IMR-90 (cell line): ENCODE measurements around the gene MMP23B. TPM values are rescaled to one million over a fixed set of nuclear protein-coding genes. Genes with fewer than 3 reads are reported as not detected.
"Not testable (repeated sequence)": the region's sequence is repeated elsewhere in the genome, so short reads cannot be mapped to it uniquely, and the experiment has no call there.

ENCODE experiments used
- ATAC-seq: fragments of 200-7000 bp; cut with Tn5 transposase; 2 replicates; pipeline ENCODE4 v1.9.1; 2020; ENCODE audit warnings: low read depth, mild to moderate bottlenecking, moderate library complexity
- BruUV-seq: library from RNA; stranded (reverse); fragments of 400-500 nt; replicated peaks from 2 replicates; lab custom pipeline; 2021; lab: Mats Ljungman, UMichigan
- CTCF ChIA-PET: fragments of 300-600 bp; formaldehyde crosslinking; extraction: SDS; loops from one replicate; lab custom pipeline; 2021; ENCODE audit warnings: antibody characterized with exemption; lab: Yijun Ruan, JAX
- POLR2A ChIA-PET: fragments of 300-600 bp; sonication (Branson Sonifier 250); formaldehyde crosslinking; loops from one replicate; lab custom pipeline; 2022; ENCODE audit warnings: antibody characterized with exemption; ENCODE audit not compliant: unreplicated experiment; lab: Charles Lee
- DNase-seq: peaks from one replicate; pipeline ENCODE4 v3.0.0; 2013
- H2AFZ ChIP-seq: replicated peaks from 2 replicates; pipeline ENCODE3; 2013; ENCODE audit warnings: low read length, mild to moderate bottlenecking; ENCODE audit not compliant: poor library complexity
- H2AK5ac ChIP-seq: 2 replicates; pipeline ENCODE4 v1.6.1; 2013; ENCODE audit warnings: low read depth, low read length, inconsistent platforms
- H2AK9ac ChIP-seq: replicated peaks from 2 replicates; pipeline ENCODE3; 2013; ENCODE audit warnings: mild to moderate bottlenecking, low read depth, low read length, moderate library complexity; ENCODE audit not compliant: poor library complexity
- H2BK120ac ChIP-seq: 2 replicates; pipeline ENCODE4 v1.6.1; 2013; ENCODE audit warnings: low read depth, low read length, inconsistent platforms
- H2BK15ac ChIP-seq: 3 replicates; pipeline ENCODE4 v1.6.1; 2013; ENCODE audit warnings: low read depth, low read length, inconsistent platforms
- H2BK20ac ChIP-seq: 2 replicates; pipeline ENCODE4 v1.6.1; 2013; ENCODE audit warnings: low read depth, mild to moderate bottlenecking, inconsistent platforms, low read length, moderate library complexity
- H2BK5ac ChIP-seq: 2 replicates; pipeline ENCODE4 v1.6.1; 2013; ENCODE audit warnings: mild to moderate bottlenecking, low read depth, low read length, inconsistent platforms; ENCODE audit not compliant: poor library complexity, severe bottlenecking
- H3K14ac ChIP-seq: replicated peaks from 2 replicates; pipeline ENCODE4 v1.6.1; 2013; ENCODE audit warnings: low read depth, low read length, inconsistent platforms
- H3K18ac ChIP-seq: 2 replicates; pipeline ENCODE4 v1.6.1; 2013; ENCODE audit warnings: low read depth, low read length, control low read depth
- H3K23ac ChIP-seq: 2 replicates; pipeline ENCODE4 v1.6.1; 2013; ENCODE audit warnings: low read depth, low read length, inconsistent platforms
- H3K27ac ChIP-seq: 2 replicates; pipeline ENCODE4 v1.5.1; 2013; ENCODE audit warnings: mild to moderate bottlenecking, control low read depth, low read length; ENCODE audit not compliant: insufficient read depth
- H3K27me3 ChIP-seq: 2 replicates; pipeline ENCODE4 v1.6.1; 2013; ENCODE audit warnings: low read length; ENCODE audit not compliant: control insufficient read depth, insufficient read depth
- H3K36me3 ChIP-seq: 2 replicates; pipeline ENCODE4 v1.6.1; 2013; ENCODE audit warnings: low read length, mixed read lengths; ENCODE audit not compliant: control insufficient read depth, insufficient read depth
- H3K4ac ChIP-seq: 2 replicates; pipeline ENCODE4 v1.6.1; 2013; ENCODE audit warnings: low read depth, low read length, inconsistent platforms
- H3K4me1 ChIP-seq: 2 replicates; pipeline ENCODE4 v1.6.1; 2013; ENCODE audit warnings: low read length, mixed read lengths; ENCODE audit not compliant: control insufficient read depth, insufficient read depth
- H3K4me2 ChIP-seq: 2 replicates; pipeline ENCODE4 v1.6.1; 2013; ENCODE audit warnings: low read depth, mild to moderate bottlenecking, control low read depth, low read length, moderate library complexity
- H3K4me3 ChIP-seq: 2 replicates; pipeline ENCODE4 v1.5.1; 2013; ENCODE audit warnings: low read depth, mild to moderate bottlenecking, control low read depth, low read length, moderate library complexity; ENCODE audit not compliant: insufficient read depth
- H3K56ac ChIP-seq: 2 replicates; pipeline ENCODE4 v1.6.1; 2013; ENCODE audit warnings: low read length, inconsistent platforms; ENCODE audit not compliant: insufficient read depth; ENCODE audit errors: extremely low read depth
- H3K79me1 ChIP-seq, 2 experiments: 2 replicates each; pipeline ENCODE4 v1.6.1; 2013; ENCODE audit warnings: low read length in 2 of 2, inconsistent platforms in 1 of 2, low read depth in 1 of 2
- H3K9ac ChIP-seq: 2 replicates; pipeline ENCODE4 v1.6.1; 2013; ENCODE audit warnings: low read depth, low read length, control low read depth
- H3K9me1 ChIP-seq: 2 replicates; pipeline ENCODE4 v1.6.1; 2013; ENCODE audit warnings: low read length, inconsistent platforms; ENCODE audit not compliant: insufficient read depth
- H3K9me3 ChIP-seq: 2 replicates; pipeline ENCODE4 v1.6.1; 2013; ENCODE audit warnings: low read length; ENCODE audit not compliant: control insufficient read depth, insufficient read depth
- H4K20me1 ChIP-seq: 2 replicates; pipeline ENCODE4 v1.6.1; 2013; ENCODE audit warnings: low read length, inconsistent platforms; ENCODE audit not compliant: insufficient read depth
- H4K5ac ChIP-seq: 2 replicates; pipeline ENCODE4 v1.6.1; 2013; ENCODE audit warnings: mild to moderate bottlenecking, low read depth, low read length, control low read depth
- H4K8ac ChIP-seq, 2 experiments: 2 replicates each; pipeline ENCODE4 v1.6.1; 2013; ENCODE audit warnings: low read depth in 2 of 2, low read length in 2 of 2, control low read depth in 1 of 2, inconsistent platforms in 1 of 2
- H4K91ac ChIP-seq: 2 replicates; pipeline ENCODE4 v1.6.1; 2013; ENCODE audit warnings: low read depth, low read length, inconsistent platforms; ENCODE audit not compliant: insufficient read depth
- WGBS, 2 experiments: methylation state at CpG; one replicate each; pipeline versions ENCODE4 v1.1.5 to v1.1.7; 2013; ENCODE audit warnings: missing lambda C conversion rate in 2 of 2; ENCODE audit not compliant: insufficient read length in 1 of 2; ENCODE audit errors: extremely low coverage in 2 of 2; 5-methylcytosine and 5-hydroxymethylcytosine counted together
- dilution Hi-C: fragments of 300-500 bp; cut with HindIII; formaldehyde crosslinking; loops from one replicate; pipeline ENCODE4 v1.14.3; 2018; ENCODE audit warnings: low sequenced_read_pairs; ENCODE audit not compliant: unreplicated experiment
- in situ Hi-C: fragments of 300-500 bp; cut with MboI; formaldehyde crosslinking; loops from 3 replicates; pipeline ENCODE4 v1.14.3; 2019; ENCODE audit warnings: low sequenced_read_pairs, inconsistent platforms, mixed read lengths
- intact Hi-C: fragments of 100-400 bp; cut with micrococcal nuclease; formaldehyde crosslinking; loops from 2 replicates; pipeline ENCODE4 v1.10.0; 2022
- polyA plus RNA-seq, 3 experiments: library from polyadenylated mRNA; depleted of rRNA; stranded (reverse); fragments of >200 nt; gene quantifications; 2 replicates each; pipeline ENCODE4 v1.2.3, GENCODE V29; 2012; ENCODE audit warnings: low replicate concordance in 1 of 3
- total RNA-seq: library from RNA; depleted of rRNA; stranded (reverse); fragments of >200 nt; gene quantifications from 2 replicates; pipeline ENCODE4 v1.2.3, GENCODE V29; 2012

Gene MMP23B
- total and polyA plus RNA-seq, 2 of the 4 experiments (the other 2 are of a cell fraction), result 1.1 to 5.4 TPM

DNA sequence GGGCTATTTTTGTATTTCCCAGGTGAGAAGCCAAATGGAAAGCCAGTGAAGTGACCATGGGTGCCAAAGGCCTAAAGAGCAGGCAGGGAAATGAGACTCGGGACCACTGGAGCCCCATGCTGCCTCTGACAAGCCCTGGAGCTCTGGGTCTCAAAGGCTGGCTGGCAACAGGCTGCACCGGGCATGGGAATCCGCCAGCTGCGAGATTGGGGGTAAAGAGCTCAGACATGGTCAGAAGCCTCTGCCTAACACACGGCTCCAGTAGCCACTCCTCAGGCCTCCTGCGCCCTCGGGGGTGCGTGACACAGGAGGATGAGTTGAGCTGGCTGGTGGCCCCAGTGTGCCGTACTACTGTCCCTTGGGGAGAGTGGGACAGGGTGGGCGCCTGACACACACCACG is 32.3 kb downstream of the MMP23B start:
- H4K20me1 ChIP-seq, dilution Hi-C loops, H3K4me2 ChIP-seq, H4K5ac ChIP-seq, H2AFZ ChIP-seq, H3K27ac ChIP-seq, H3K4me3 ChIP-seq, H3K27me3 ChIP-seq, in situ Hi-C loops, H3K9me3 ChIP-seq, H2BK15ac ChIP-seq, H3K14ac ChIP-seq, intact Hi-C loops, H2BK5ac ChIP-seq, POLR2A ChIA-PET, BruUV-seq, CTCF ChIA-PET, H3K9ac ChIP-seq, H3K4ac ChIP-seq, H3K56ac ChIP-seq, H3K79me1 ChIP-seq, H4K91ac ChIP-seq, H3K18ac ChIP-seq, H2BK120ac ChIP-seq, H3K23ac ChIP-seq, H2AK9ac ChIP-seq, ATAC-seq, H3K4me1 ChIP-seq, H2BK20ac ChIP-seq, H3K9me1 ChIP-seq, H2AK5ac ChIP-seq, H4K8ac ChIP-seq, DNase-seq: not testable (repeated sequence)
- peaks cover 30% of the 10 kb centered on the region for H3K36me3 ChIP-seq
- no CpG with 5 or more reads among the region's 11 CpGs for WGBS, 2 experiments
